ENCODE measurements around the gene DSCAML1. TPM values are rescaled to one million over a fixed set of nuclear protein-coding genes. Genes with fewer than 3 reads are reported as not detected.

The DSCAML1 gene
- total and polyA plus RNA-seq, 12 donors: 0.16 to 1.5 (median 0.57) TPM

DNA sequence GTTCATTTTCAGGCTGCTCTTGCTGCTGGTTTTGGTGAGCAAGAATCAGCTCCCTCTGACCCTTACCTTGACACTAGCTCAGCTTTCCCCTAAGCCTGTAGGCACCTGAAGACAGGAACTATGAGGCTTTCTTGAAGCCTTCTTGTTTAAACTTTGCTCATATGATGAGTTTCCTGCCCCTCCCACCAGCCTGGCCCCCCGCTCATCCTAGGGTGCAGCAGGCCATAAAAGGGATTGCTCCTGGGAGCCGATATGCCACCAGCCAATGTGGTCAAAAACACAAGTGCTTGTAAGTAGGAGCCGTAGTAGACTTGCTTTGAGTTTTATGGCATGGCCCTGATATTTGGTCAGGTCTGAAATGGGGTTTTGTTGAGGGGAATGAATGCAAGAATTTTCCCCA, 164.7 kb downstream of the DSCAML1 start:
- Histone ChIP-seq H3K27ac (no peak overlapping the region), H3K36me3 (no peaks in the 10 kb centered on the region), H3K27me3 (no peaks in the 10 kb centered on the region), H3K4me1 (peaks cover 0 to 15% (median 0%) of the 10 kb centered on the region in 9 donors), H3K4me3 (no peak overlapping the region), H3K9me3 (no peaks in the 10 kb centered on the region)
- intact Hi-C loops (cut with DNase I): no loop called here
- ATAC-seq (no peak), DNase-seq (no peak)
- 89 to 92% methylated on average over 3 of the region's 3 CpGs for WGBS, 2 donors
- TF ChIP-seq, protein P1, sequence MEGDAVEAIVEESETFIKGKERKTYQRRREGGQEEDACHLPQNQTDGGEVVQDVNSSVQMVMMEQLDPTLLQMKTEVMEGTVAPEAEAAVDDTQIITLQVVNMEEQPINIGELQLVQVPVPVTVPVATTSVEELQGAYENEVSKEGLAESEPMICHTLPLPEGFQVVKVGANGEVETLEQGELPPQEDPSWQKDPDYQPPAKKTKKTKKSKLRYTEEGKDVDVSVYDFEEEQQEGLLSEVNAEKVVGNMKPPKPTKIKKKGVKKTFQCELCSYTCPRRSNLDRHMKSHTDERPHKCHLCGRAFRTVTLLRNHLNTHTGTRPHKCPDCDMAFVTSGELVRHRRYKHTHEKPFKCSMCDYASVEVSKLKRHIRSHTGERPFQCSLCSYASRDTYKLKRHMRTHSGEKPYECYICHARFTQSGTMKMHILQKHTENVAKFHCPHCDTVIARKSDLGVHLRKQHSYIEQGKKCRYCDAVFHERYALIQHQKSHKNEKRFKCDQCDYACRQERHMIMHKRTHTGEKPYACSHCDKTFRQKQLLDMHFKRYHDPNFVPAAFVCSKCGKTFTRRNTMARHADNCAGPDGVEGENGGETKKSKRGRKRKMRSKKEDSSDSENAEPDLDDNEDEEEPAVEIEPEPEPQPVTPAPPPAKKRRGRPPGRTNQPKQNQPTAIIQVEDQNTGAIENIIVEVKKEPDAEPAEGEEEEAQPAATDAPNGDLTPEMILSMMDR (IDR thresholded peaks at IDR 0.05): no peak

- TF ChIP-seq, protein P1 (IDR thresholded peaks at IDR 0.05): no peak
- ATAC-seq: no peak
- Histone ChIP-seq H3K4me1 (peaks cover 0 to 15% (median 0%) of the 10 kb centered on the region in 9 donors), H3K27me3 (no peaks in the 10 kb centered on the region), H3K27ac (no peak overlapping the region), H3K9me3 (no peaks in the 10 kb centered on the region), H3K36me3 (no peaks in the 10 kb centered on the region), H3K4me3 (no peak overlapping the region)
- WGBS, 2 donors: 91% methylated on average over 11 of the region's 11 CpGs
- intact Hi-C loops (cut with DNase I): no loop called here
- DNase-seq: no peak
Measured at GRCh38 chr11:117631336-117632140, 165.5 kb downstream of the DSCAML1 start.

DNA sequence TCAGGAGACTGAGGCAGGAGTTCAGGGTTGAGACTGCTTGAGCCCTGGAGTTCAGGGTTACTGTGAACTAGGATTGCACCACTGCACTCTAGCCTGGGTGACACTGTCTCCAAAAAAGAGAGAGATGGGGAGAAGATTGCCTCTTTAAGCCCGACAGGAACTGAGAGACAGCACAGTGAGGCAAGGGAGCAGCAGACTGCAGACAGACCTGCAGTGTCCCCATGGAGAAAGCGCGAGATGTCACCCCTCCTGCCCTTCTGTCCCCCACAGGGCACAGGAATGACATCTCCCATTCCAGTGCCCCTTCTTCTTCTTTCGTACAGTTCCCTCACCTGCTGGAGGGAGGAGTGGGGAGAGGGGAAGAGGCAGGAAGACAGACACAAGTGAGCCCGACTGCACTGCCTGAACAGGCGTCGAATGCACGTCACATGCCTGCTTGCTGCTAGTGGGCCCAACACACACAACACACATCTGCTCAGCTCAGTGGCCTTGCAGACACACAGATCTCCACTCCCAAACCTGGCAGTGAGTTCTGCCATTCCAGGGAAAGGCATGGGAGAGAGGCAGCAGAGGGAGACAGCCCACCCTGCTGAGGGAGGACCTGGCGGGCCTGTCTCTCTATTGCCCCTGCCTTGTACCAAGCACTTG, 167.0 kb downstream of the DSCAML1 start:
- Histone ChIP-seq H3K27ac (no peak overlapping the region), H3K36me3 (no peaks in the 10 kb centered on the region), H3K9me3 (no peaks in the 10 kb centered on the region), H3K4me1 (peaks cover 0 to 16% (median 3%) of the 10 kb centered on the region in 9 donors), H3K4me3 (no peak overlapping the region), H3K27me3 (no peaks in the 10 kb centered on the region)
- 97% methylated on average over 9 of the region's 9 CpGs for WGBS, 2 donors
- ATAC-seq: no peak
- DNase-seq: no peak
- TF ChIP-seq, protein P1 (IDR thresholded peaks at IDR 0.05): no peak
- intact Hi-C loops (cut with DNase I): no loop called here

DNA sequence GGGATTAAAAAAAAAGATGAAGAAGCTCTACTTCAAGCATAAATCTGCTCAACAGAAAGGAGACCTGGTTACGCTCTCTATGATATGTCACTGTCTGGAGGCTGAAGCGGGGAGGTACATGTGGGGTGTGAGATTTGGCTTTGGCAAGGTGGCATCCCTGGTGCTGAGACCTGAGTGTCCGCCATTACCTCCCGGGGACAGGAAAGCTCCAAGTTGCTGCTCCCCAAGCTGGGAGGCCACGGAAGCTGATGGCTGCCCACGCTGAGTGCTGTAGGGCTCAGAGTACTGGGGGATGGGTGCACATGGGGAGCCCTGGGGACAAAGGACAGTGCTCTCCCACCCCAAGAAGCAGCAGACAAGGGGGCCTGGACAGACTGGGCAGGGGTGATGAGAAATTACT, 167.9 kb downstream of the DSCAML1 start:
- DNase-seq (no peak), ATAC-seq (no peak)
- no peaks in the 10 kb centered on the region for H3K27me3 ChIP-seq
- peaks cover 0 to 21% (median 3%) of the 10 kb centered on the region in 9 donors for H3K4me1 ChIP-seq
- whole genome bisulfite sequencing, 2 donors: 98% methylated on average over 6 of the region's 6 CpGs
- no peaks in the 10 kb centered on the region for H3K36me3 ChIP-seq
- no peak overlapping the region for H3K27ac ChIP-seq
- H3K9me3 ChIP-seq: no peaks in the 10 kb centered on the region
- intact Hi-C loops (cut with DNase I): no loop called here
- no peak overlapping the region for H3K4me3 ChIP-seq
- TF ChIP-seq, protein P1 (IDR thresholded peaks at IDR 0.05): no peak

All from heart right ventricle (tissue), 16 donors.